ENCODE measurements around the gene IFNGR1.
"Not testable (repeated sequence)": the region's sequence is repeated elsewhere in the genome, so short reads cannot be mapped to it uniquely, and the experiment has no call there.

Gene IFNGR1

DNA sequence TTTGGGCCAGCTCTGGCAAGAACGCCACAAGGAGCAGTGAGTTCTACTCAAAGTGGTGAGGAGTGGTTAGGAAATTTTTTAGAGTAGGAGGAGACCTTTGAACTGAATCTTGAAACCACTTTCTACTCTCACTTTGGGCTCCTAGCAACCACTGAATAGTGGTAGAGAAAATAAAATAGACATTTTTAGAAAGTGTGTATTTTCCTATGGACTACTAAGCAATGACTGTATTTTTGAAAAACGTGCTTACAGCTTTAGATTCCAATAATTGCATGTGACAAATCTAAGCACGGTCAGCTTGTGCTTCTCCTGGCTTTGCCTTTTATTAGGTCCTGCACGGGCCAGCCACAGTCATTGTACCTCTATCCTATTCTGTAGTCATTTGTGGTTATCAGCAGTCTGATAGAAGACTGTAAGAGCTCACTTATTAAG is 8.7 kb upstream of the IFNGR1 start:
- peaks cover 69% of the 10 kb centered on the region for H3K4me1 Mint-ChIP-seq (ENCODE audit: low read depth)
- H3K27me3 Mint-ChIP-seq (ENCODE audit: low read depth): peaks cover 13% of the 10 kb centered on the region
- no peaks in the 10 kb centered on the region for H3K36me3 Mint-ChIP-seq (ENCODE audit: low read depth)
- H3K9me3 Mint-ChIP-seq: no peaks in the 10 kb centered on the region
- H3K27ac Mint-ChIP-seq: no peak overlapping the region
- no peak overlapping the region for H3K4me3 Mint-ChIP-seq

DNA sequence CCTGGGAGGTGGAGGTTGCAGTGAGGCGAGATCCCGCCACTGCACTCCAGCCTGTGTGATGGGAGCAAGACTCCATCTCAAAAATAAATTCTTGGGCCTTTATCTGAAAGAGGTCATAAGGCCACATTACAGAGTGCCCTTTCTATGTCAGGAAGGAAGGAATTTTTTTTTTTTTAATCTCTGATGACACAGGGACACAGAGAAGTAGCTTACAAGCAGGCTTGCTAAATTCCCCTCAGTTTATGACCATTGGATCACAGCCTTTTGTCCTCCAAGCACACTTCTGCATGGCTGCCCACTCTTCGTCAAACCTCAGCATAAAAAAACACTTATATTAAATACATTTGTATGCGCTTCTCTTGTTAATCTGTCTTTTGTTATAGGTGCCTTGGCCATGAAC is 7.5 kb upstream of the IFNGR1 start:
- Mint-ChIP-seq H3K4me1 (ENCODE audit: low read depth) (peaks cover 59% of the 10 kb centered on the region), H3K9me3 (no peaks in the 10 kb centered on the region), H3K27ac (no peak overlapping the region), H3K27me3 (ENCODE audit: low read depth) (peaks cover 13% of the 10 kb centered on the region), H3K4me3 (no peak overlapping the region), H3K36me3 (ENCODE audit: low read depth) (no peaks in the 10 kb centered on the region)

DNA sequence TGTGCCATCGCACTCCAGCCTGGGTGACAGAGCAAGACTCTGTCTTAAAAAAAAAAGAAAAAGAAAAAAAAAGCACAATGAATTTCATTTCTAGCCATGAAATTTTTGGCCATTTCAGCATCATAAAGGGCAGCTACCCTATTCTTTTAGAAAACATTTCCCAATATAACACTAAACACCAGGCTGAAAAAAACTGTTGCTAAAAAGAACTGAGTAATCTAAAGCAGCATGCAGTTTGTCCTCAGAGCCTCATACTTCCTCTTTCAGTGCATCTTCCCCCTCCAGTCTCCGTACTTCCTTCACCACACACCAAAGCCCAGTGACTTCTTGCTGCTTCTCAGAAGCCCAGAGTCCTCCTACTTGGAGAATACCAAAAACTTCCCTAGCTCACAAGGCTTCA is 5.6 kb upstream of the IFNGR1 start:
- Mint-ChIP-seq H3K27ac (no peak overlapping the region), H3K4me1 (ENCODE audit: low read depth) (peaks cover 48% of the 10 kb centered on the region), H3K36me3 (ENCODE audit: low read depth) (peaks cover 2% of the 10 kb centered on the region), H3K27me3 (ENCODE audit: low read depth) (peaks cover 8% of the 10 kb centered on the region), H3K9me3 (no peaks in the 10 kb centered on the region), H3K4me3 (no peak overlapping the region)

DNA sequence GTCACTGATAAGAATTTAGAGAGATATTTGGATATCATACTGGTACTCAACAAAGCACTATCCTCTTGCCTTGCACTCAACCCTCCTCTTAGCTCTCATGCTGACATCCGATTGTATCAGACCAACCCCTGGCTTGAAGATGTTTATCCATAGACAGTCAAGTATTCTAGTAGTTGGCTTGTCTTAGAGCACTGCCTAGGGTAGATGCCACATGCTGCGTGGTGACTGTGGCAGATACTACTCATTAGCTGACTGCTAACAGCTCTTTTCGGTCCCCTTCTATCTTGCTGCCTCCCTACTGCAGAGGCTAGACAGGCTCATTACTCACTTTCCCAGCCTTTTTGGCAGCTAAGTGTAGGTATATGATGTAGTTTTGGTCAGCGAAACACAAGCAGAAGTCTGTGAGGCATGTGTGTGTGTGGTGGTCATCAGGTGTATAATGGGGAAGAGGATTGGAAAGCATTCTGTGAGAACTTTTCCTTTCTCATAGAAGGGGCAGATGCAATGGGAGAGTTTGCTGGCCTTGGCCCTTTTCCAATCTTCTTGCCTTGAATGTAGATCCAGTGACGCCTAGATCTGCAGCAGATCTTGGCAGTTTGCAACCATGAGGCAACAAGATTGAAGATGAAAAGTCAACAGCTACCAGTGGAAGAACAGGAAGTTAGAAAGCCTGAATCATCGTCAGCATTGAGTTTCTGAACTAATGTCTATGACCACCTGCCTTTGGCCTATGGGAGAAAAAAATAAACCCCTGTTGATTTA is 4.4 kb upstream of the IFNGR1 start:
- H3K4me1 Mint-ChIP-seq (ENCODE audit: low read depth): peaks cover 43% of the 10 kb centered on the region
- no peaks in the 10 kb centered on the region for H3K9me3 Mint-ChIP-seq
- peak overlapping the region; percentile 58 for H3K27ac Mint-ChIP-seq
- H3K27me3 Mint-ChIP-seq (ENCODE audit: low read depth): no peaks in the 10 kb centered on the region
- H3K4me3 Mint-ChIP-seq: no peak overlapping the region
- H3K36me3 Mint-ChIP-seq (ENCODE audit: low read depth): peaks cover 3% of the 10 kb centered on the region

DNA sequence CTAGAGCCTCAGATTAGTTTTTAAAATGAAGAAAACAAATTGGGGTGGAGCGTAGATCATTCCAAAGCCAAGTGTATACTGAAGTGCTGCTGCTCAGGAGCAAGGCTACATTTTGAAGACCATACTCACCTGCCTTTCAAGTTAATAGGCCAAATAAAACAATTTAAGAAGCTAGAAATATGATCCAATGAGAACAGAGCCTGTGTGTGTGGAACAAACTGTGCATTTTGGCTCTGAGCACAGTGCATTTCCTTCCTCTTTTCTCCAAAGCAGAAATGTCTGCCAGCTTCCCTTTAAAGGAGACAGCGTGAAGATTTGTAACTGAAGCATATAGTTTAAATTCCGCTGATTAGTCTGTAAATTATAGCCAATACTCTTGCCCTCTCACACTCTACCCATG is 3.2 kb upstream of the IFNGR1 start:
- Mint-ChIP-seq H3K4me3 (no peak overlapping the region), H3K27ac (no peak overlapping the region), H3K4me1 (ENCODE audit: low read depth) (peaks cover 41% of the 10 kb centered on the region), H3K36me3 (ENCODE audit: low read depth) (peaks cover 10% of the 10 kb centered on the region), H3K9me3 (no peaks in the 10 kb centered on the region), H3K27me3 (ENCODE audit: low read depth) (no peaks in the 10 kb centered on the region)

DNA sequence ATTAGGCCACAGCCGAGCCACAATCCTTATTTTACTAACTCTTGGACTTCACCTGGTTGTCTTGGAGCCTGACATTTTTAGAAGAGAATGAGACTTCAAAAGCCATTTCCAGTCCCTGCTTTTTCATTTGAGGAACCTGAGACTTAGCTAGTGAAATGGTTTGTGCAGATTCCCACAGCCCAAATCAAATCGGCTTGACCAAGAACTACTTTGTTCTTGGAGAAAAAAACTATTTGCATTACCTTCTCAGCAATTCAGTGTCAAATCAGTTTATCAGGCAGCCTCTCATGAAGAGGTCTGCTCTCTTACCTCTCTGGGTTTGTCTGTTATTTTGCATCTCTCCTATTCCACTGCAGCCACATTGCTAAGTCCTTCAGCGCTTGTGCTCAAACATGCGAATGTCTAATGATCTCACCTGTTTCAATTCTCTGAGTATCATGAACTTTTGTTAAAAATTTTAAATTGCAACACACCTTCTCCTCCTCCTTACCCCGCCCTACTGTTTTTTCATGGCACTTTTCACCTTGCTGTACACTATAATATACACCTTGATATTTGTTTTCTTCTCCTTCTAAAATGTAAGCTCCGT is 573 bp upstream of the IFNGR1 start:
- Mint-ChIP-seq H3K9me3 (no peaks in the 10 kb centered on the region), H3K4me3 (peak overlapping the region; percentile 99), H3K27me3 (ENCODE audit: low read depth) (no peaks in the 10 kb centered on the region), H3K36me3 (ENCODE audit: low read depth) (peaks cover 17% of the 10 kb centered on the region), H3K27ac (peak overlapping the region; percentile 92), H3K4me1 (ENCODE audit: low read depth) (peaks cover 47% of the 10 kb centered on the region)

DNA sequence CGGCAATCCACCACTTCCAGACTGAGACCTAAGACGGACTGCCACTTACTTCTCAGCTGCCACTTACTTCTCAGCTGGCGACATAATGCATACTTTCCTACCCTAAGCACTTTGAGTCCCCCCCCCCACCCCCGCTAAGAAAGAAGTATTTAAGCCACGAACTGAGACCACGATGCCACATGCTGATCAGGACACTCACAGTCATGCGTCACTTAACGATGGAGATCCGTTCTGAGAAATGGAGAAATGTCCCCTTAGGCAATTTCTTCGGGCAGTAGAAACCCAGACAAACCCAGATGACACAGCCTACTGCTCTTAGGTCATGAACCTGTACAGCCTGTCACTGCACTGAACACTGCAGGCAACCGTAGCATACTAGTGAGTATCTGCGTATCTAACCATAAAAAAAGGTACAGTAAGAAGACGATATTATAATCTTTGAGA is 690 bp downstream of the IFNGR1 start:
- Mint-ChIP-seq H3K4me3 (peak overlapping the region; percentile 99), H3K36me3 (ENCODE audit: low read depth) (peaks cover 28% of the 10 kb centered on the region), H3K27me3 (ENCODE audit: low read depth) (no peaks in the 10 kb centered on the region), H3K4me1 (ENCODE audit: low read depth) (peaks cover 49% of the 10 kb centered on the region), H3K9me3 (no peaks in the 10 kb centered on the region), H3K27ac (peak overlapping the region; percentile 100)

DNA sequence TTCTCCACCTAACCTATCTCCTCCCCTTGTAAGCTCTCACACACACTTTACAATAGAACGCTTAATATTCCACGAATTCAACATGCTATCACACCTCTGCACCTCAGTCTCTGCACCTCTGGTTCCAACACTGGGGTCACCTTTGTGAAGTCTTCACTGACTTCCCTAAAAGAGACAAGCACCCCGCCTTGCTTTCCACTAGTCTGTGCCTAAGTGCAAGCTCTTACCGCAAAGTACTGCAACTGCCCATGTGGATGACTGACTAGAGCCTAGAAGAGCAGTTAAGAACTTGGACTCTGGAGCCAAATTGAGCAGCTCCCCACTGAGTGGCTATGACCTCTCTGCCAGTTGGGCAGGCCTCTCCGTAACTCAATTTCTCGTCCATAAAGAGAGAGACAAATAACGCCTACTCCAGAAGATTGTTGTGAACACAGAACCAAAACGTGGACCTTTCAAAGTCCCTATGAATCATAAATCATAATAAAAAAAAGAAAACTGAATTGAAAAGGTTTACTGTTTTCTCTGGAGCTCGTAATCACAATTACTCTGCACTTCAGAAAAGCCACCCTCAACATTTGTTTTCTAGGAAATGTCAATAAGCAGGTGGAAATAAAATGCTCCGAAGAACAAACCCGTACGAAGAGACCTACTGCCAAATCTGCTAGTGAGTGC is 1.2 kb downstream of the IFNGR1 start:
- Mint-ChIP-seq H3K4me3 (peak overlapping the region; percentile 99), H3K27me3 (ENCODE audit: low read depth) (no peaks in the 10 kb centered on the region), H3K36me3 (ENCODE audit: low read depth) (peaks cover 32% of the 10 kb centered on the region), H3K27ac (peak overlapping the region; percentile 100), H3K4me1 (ENCODE audit: low read depth) (peaks cover 48% of the 10 kb centered on the region), H3K9me3 (no peaks in the 10 kb centered on the region)

DNA sequence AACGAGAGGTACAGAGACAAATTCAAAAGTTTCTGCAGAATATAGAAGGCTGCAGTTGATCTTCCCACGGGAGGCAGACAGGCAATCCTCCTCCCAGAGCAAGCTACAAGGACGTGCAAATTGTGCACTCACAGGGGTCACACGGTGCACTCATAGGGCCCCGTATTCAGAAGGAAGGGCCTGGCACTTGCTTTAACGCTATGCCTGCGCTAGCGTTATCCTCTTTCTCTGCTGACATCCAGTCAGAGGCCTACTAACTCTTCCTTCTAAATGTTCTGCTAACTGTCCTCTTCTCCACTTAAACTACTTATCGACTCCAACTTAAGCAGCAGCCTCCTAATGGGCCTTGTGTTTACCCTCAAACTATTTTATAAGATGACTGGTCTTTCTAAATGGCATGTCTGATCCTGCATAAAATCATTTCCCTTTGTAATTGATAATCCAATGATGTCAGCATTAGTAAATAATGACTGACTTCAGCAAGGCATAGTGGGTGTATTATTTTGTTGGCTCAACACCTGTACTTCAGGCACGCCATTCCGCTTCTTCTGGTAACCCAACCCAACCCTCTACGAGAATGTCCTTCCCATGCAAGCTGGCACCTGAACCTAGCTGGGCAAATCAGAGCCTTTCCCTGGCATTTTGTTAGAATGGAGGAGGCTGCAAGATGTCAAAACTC is 2.2 kb downstream of the IFNGR1 start:
- Mint-ChIP-seq H3K9me3 (no peaks in the 10 kb centered on the region), H3K36me3 (ENCODE audit: low read depth) (peaks cover 35% of the 10 kb centered on the region), H3K27ac (no peak overlapping the region), H3K27me3 (ENCODE audit: low read depth) (no peaks in the 10 kb centered on the region), H3K4me1 (ENCODE audit: low read depth) (peaks cover 50% of the 10 kb centered on the region), H3K4me3 (peak overlapping the region; percentile 19)

DNA sequence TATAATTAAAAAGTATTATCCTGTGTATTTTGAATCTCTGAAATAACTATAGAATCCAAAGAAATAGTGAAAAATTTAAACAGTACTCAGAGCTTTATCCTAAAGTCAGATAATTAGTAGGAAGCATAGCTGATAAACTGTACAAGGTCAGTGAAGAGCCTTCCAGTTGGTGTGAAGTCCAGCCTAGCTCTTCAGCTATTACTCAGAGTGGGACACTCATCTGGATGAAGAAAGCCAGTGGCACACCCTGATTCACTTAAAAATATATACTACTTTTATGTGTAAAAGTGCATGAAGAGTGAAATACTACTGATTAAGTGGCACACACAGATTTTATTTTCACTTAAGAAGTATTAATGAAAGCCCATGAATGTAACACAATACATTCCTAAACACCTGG is 3.1 kb downstream of the IFNGR1 start:
- H3K27ac Mint-ChIP-seq: no peak overlapping the region
- H3K36me3 Mint-ChIP-seq (ENCODE audit: low read depth): peaks cover 43% of the 10 kb centered on the region
- H3K4me3 Mint-ChIP-seq: no peak overlapping the region
- peaks cover 7% of the 10 kb centered on the region for H3K9me3 Mint-ChIP-seq
- H3K4me1 Mint-ChIP-seq (ENCODE audit: low read depth): peaks cover 50% of the 10 kb centered on the region
- no peaks in the 10 kb centered on the region for H3K27me3 Mint-ChIP-seq (ENCODE audit: low read depth)

DNA sequence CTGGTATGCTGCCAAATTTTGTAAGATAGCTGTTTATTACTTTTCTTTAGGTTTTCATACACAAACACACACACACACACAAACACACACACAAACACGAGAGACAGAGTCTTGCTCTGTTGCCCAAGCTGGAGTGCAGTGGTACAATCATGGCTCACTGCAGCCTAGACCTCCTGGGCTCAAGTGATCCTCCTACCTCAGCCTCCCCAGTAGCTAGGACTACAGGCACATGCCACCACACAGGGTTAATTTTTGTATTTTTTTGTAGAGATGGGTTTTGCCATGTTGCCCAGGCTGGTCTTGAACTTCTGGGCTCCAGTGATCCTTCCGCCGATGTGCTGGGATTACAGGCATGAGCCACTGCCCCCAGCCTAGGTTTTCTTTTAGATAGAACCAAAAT is 3.6 kb downstream of the IFNGR1 start:
- Mint-ChIP-seq H3K9me3 (peaks cover 10% of the 10 kb centered on the region), H3K4me1 (ENCODE audit: low read depth) (peaks cover 49% of the 10 kb centered on the region), H3K36me3 (ENCODE audit: low read depth) (peaks cover 45% of the 10 kb centered on the region)
- not testable (repeated sequence) for H3K27me3 Mint-ChIP-seq (ENCODE audit: low read depth); H3K4me3 Mint-ChIP-seq; H3K27ac Mint-ChIP-seq

DNA sequence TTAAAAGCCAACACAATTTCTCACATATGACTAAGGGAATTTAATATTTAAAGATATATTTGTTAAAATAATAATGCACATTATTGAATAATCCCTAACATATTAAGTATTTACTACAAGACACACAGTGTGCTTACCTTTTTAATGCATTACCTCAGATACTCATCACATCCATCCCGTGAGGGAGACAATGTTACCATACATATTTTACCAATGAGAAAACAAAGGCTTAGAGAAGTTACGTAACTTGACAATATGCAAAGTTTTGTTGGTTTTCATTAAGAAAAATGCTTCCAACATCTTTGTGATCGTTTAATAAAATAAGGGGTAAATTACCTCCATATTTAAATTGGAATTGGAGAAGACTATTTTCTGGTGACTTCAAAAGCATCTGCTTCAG is 4.3 kb downstream of the IFNGR1 start:
- H3K4me1 Mint-ChIP-seq (ENCODE audit: low read depth): peaks cover 45% of the 10 kb centered on the region
- peaks cover 51% of the 10 kb centered on the region for H3K36me3 Mint-ChIP-seq (ENCODE audit: low read depth)
- H3K9me3 Mint-ChIP-seq: peaks cover 16% of the 10 kb centered on the region
- no peak overlapping the region for H3K27ac Mint-ChIP-seq
- H3K4me3 Mint-ChIP-seq: no peak overlapping the region
- no peaks in the 10 kb centered on the region for H3K27me3 Mint-ChIP-seq (ENCODE audit: low read depth)

DNA sequence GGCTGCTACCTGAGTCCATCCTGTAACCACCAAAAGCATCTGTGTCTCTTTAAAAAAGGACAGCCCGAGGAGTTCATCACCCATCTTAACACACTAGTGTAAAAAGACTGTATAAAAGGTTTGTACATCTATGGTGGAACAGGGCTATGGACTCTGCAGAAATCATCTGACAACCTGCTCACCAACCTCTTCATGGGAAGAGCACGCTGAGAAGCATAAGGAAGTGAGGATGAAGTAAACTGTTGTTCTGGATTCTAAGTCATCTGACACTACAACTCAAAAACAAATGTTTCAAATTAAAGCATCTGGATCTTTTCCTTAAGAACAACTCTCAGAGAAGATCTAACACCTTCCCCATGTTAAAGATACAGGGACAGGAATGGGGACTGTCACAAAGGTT is 5.4 kb downstream of the IFNGR1 start:
- Mint-ChIP-seq H3K27ac (no peak overlapping the region), H3K4me3 (no peak overlapping the region), H3K4me1 (ENCODE audit: low read depth) (peaks cover 43% of the 10 kb centered on the region), H3K9me3 (peaks cover 27% of the 10 kb centered on the region), H3K36me3 (ENCODE audit: low read depth) (peaks cover 61% of the 10 kb centered on the region), H3K27me3 (ENCODE audit: low read depth) (no peaks in the 10 kb centered on the region)

DNA sequence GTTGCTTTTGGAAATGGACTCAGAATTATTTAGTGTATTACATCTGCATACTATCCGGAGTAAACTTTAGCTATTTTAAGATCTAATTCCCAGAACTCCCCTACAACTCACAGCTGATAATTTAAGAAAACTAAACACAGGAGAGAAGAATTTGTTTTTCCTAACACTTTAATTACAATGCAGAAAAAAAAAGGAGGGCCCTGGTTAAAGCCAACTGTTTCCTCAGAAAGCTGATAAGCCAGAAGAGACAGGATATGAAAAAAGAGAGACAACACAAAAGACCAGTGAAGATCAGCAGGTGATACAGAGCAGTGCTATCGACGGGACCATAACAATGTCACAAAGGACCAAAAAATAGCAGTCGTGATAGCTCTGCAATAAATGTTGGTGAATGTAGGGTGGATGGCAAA is 5.8 kb downstream of the IFNGR1 start:
- Mint-ChIP-seq H3K4me3 (no peak overlapping the region), H3K27ac (no peak overlapping the region), H3K9me3 (peaks cover 28% of the 10 kb centered on the region), H3K4me1 (ENCODE audit: low read depth) (peaks cover 43% of the 10 kb centered on the region), H3K36me3 (ENCODE audit: low read depth) (peaks cover 63% of the 10 kb centered on the region), H3K27me3 (ENCODE audit: low read depth) (no peaks in the 10 kb centered on the region)

Measured in T-helper 1 cell treated with Interleukin-12 subunit alpha and Interleukin-12 subunit beta and Interleukin-4 antibody, amounts not matched to agents 30 μg/mL and 1 μg/mL, for 36 hours (primary cell).